Brain microvascular endothelial cell (primary cell): ENCODE data around the gene CSPG4.

Experiments
- DNase-seq: peaks from one replicate; pipeline ENCODE4 v3.0.0-alpha.2; 2020
- H3K27ac ChIP-seq: fragments of 250-450 bp; sonication (Bioruptor Pico); 2 replicates; pipeline ENCODE4 v1.5.1; 2020; ENCODE audit warnings: mild to moderate bottlenecking, moderate library complexity
- H3K27me3 ChIP-seq: fragments of 250-450 bp; sonication (Bioruptor Pico); replicated peaks from 2 replicates; pipeline ENCODE4 v1.5.1; 2020; ENCODE audit warnings: mild to moderate bottlenecking
- H3K36me3 ChIP-seq: fragments of 250-450 bp; sonication (Bioruptor Pico); replicated peaks from 2 replicates; pipeline ENCODE4 v1.5.1; 2020; ENCODE audit warnings: mild to moderate bottlenecking
- H3K4me3 ChIP-seq: 2 replicates; pipeline ENCODE4 v1.5.1; 2011; ENCODE audit warnings: low read depth, mild to moderate bottlenecking, control low read depth, low read length, moderate library complexity
- in situ Hi-C: cut with HindIII; loops from 2 replicates; pipeline ENCODE4 v1.10.0; 2017; ENCODE audit warnings: low sequenced_read_pairs, low pct_ligation_motif_present
- TF ChIP-seq, protein P1 (sequence below): IDR thresholded peaks from 2 replicates; pipeline ENCODE4 v1.5.1; 2011; ENCODE audit warnings: low read depth, mild to moderate bottlenecking, moderate library complexity, low read length, control low read depth, inconsistent platforms; ENCODE audit errors: missing control alignments

The CSPG4 gene

DNA sequence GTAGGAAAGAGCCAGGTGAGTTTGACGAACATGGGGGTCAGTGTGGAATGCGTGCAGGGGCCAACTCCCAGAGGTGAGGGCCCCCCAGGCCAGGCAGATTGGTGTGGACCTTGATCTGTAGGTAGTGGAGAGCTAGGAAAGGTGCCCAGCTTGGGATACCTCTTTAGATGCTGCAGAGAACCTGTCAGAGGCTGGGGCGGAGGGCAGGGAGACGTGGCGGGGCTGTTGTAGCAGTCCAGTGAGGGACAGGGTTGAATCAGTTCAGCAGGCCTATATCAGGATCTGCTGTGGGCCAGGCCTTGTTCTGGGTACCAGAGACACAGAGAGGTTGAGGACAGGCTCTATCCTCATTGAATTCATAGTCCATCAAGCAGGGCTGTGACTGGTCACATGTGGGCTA lies 56.3 kb downstream of the CSPG4 start:
- in situ Hi-C loops: no loop called here
- peaks cover 27% of the 10 kb centered on the region for H3K36me3 ChIP-seq
- no peak overlapping the region for H3K4me3 ChIP-seq
- no peaks in the 10 kb centered on the region for H3K27me3 ChIP-seq
- H3K27ac ChIP-seq: no peak overlapping the region
- no peak for DNase-seq
- TF ChIP-seq, protein P1, sequence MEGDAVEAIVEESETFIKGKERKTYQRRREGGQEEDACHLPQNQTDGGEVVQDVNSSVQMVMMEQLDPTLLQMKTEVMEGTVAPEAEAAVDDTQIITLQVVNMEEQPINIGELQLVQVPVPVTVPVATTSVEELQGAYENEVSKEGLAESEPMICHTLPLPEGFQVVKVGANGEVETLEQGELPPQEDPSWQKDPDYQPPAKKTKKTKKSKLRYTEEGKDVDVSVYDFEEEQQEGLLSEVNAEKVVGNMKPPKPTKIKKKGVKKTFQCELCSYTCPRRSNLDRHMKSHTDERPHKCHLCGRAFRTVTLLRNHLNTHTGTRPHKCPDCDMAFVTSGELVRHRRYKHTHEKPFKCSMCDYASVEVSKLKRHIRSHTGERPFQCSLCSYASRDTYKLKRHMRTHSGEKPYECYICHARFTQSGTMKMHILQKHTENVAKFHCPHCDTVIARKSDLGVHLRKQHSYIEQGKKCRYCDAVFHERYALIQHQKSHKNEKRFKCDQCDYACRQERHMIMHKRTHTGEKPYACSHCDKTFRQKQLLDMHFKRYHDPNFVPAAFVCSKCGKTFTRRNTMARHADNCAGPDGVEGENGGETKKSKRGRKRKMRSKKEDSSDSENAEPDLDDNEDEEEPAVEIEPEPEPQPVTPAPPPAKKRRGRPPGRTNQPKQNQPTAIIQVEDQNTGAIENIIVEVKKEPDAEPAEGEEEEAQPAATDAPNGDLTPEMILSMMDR: no peak

- peaks cover 30% of the 10 kb centered on the region for H3K36me3 ChIP-seq
- TF ChIP-seq, protein P1: no peak
- H3K27ac ChIP-seq: no peak overlapping the region
- in situ Hi-C loops: no loop called here
- no peak for DNase-seq
- no peak overlapping the region for H3K4me3 ChIP-seq
- H3K27me3 ChIP-seq: no peaks in the 10 kb centered on the region
Observed at GRCh38 chr15:75655931-75656330, 56.7 kb downstream of the CSPG4 start.

DNA sequence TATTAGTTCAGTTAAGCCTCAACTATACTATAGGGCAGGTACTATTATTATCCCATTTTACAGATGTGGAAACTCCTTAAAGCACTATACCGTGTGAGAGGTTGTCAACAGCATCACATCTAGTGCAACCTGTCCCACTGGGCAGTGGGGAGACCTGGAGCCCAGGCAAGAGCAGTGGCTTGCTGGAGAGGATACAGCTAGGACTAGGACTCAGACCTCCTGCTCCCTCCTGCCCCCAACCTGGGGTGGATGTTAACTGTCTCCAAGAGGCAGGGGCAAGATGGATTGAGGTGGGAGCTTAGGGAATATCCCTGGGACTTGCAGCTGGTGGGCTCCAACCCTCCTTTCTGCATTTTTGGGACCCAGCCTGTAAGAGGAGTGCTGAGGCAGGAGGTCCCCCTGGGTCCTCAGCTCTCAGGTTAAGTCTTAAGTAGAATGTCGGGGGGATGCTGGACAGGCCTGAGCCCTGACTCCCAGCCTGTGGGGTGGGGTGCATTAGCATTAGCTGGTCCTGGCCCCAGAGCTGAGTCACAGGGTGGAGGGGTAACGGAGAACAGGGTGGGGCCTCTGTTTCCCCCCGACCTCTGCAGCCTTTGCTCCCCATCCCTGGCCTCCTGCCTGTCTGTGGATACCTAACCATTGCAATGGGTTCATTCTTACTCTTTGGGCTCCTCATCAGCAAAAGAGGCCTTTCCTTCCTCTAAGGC lies 58.3 kb downstream of the CSPG4 start:
- Histone ChIP-seq H3K27me3 (no peaks in the 10 kb centered on the region), H3K4me3 (no peak overlapping the region), H3K27ac (no peak overlapping the region), H3K36me3 (peaks cover 39% of the 10 kb centered on the region)
- TF ChIP-seq, protein P1: no peak
- no peak for DNase-seq
- in situ Hi-C loops: no loop called here

- H3K27me3 ChIP-seq: no peaks in the 10 kb centered on the region
- DNase-seq: no peak
- no peak overlapping the region for H3K4me3 ChIP-seq
- H3K36me3 ChIP-seq: peaks cover 36% of the 10 kb centered on the region
- TF ChIP-seq, protein P1: no peak
- H3K27ac ChIP-seq: no peak overlapping the region
- in situ Hi-C loops: no loop called here
Observed at GRCh38 chr15:75653347-75653913, 59.2 kb downstream of the CSPG4 start.

DNA sequence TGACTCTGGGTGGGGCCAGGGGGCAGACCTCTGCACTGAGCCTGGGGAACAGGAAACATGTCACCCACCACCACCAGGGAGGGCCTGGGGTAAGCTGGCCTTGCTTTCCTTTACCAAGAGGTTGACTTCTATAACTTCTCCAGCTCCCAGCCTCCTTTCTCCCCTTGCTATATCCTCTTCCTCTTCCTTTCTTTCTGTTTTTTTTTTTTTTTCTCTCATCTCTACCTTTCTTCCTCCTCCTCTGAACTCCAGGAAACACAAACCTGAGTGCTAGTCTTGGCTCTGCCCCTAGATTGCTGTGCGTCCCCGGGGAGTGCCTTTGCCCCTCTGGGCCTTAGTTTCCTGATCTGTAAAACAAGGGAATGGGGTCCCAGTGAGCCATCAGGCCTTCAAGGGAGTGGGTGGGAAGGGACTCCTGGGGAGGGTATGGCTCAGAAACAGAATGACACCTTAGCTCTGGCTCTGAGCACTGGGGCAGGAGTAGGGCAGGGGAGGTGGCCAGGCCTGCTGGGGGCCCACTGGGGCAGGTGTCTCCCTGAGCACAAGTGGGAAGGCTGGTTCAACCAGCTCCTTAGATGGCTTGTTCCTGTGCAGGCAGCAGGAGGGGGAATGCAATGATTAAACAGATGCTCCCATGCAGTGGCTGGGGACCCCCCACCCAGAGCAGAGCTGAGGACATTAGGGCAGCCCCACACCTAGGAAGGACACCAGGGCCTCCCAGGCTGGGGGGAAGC lies 60.7 kb downstream of the CSPG4 start:
- in situ Hi-C loops: no loop called here
- Histone ChIP-seq H3K27me3 (no peaks in the 10 kb centered on the region), H3K27ac (peak overlapping the region; percentile 52), H3K36me3 (peaks cover 26% of the 10 kb centered on the region), H3K4me3 (peak overlapping the region; percentile 27)
- no peak for DNase-seq
- TF ChIP-seq, protein P1: no peak
